ENCODE data around the gene MOAP1.
"Not testable (repeated sequence)": the region's sequence is repeated elsewhere in the genome, so short reads cannot be mapped to it uniquely, and the experiment has no call there.

Gene MOAP1

GRCh38 chr14:93185349-93185720 lies 638 bp upstream of the MOAP1 start:
- DNase-seq (ENCODE audit: low read depth in 3 of 3): no peak

DNA sequence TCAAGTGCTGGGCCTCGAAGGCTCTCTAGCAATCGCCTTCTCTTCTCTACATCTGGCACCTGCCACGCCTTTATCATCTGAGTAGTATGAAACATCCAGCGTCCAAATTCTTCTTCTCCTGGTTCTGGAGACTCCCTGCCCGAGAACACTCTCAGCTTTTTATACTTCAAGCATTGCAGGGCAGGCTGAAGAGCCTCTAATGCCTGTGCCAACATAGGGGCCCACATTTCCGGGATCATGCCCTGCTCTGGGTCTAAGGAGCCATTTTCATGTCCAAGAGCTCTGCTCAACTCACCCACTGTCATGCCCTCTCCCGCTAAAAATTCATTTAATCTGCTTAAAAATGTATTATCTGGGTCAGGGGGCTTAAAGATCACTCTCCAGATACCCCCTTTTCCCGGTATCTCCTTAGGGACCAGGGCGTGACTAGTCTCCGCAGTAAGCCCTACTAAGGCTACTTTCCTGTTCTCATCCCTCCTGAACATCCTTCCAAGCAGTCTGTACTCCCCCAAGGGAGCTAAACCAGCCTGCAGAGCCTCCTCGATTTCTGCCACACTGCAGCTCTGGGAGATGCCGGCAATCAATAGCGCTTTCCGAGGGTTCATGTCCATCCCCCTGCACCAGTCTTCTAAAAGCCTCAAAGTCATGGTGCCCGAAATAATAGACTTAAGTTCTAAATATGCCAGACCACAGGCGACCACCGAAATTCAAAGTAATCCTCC lies 940 bp downstream of the MOAP1 start:
- no peak for DNase-seq (ENCODE audit: low read depth in 3 of 3)

DNA sequence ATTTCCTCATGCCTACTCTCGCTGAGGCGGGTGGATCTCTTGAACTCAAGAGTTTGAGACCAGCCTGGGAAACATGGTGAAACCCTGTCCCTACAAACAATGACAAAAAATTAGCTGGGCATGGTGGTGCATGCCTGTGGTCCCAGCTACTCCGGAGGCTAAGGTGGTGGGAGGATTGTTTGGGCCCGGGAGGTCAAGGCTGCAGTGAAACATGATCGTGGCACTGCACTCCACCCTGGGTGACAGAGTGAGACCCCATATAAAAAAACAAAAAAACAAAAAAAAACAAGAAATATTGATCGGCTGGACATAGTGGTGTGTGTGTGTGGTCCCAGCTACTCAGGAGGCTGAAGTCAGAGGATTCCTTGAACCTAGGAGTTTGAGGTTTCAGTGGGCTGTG lies 9.2 kb downstream of the MOAP1 start:
- DNase-seq (ENCODE audit: low read depth in 3 of 3): no peak

- DNase-seq (ENCODE audit: low read depth in 3 of 3): not testable (repeated sequence)
These were observed 10.0 kb downstream of the MOAP1 start for GRCh38 chr14:93174731-93175130.

- no peak for DNase-seq (ENCODE audit: low read depth in 3 of 3)
These were observed 10.7 kb downstream of the MOAP1 start for GRCh38 chr14:93173943-93174395.

GRCh38 chr14:93171376-93171775 lies 13.3 kb downstream of the MOAP1 start:
- no peak for DNase-seq (ENCODE audit: low read depth in 3 of 3)

DNA sequence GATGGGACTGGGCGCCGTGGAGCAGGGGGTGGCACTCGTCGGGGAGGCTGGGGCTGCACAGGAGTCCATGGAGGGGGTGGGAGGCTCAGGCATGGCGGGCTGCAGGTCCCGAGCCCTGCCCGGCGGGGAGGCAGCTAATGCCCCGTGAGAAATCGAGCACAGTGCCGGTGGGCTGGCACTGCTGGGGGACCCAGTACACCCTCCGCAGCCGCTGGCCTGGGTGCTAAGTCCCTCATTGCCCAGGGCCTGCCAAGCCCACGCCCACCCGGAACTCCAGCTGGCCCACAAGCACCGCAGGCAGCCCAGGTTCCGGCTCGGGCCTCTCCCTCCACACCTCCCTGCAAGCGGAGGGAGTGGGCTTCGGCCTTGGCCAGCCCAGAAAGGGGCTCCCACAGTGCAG lies 14.6 kb downstream of the MOAP1 start:
- not testable (repeated sequence) for DNase-seq (ENCODE audit: low read depth in 3 of 3)

GRCh38 chr14:93169619-93170018 lies 15.1 kb downstream of the MOAP1 start:
- DNase-seq (ENCODE audit: low read depth in 3 of 3): not testable (repeated sequence)

DNA sequence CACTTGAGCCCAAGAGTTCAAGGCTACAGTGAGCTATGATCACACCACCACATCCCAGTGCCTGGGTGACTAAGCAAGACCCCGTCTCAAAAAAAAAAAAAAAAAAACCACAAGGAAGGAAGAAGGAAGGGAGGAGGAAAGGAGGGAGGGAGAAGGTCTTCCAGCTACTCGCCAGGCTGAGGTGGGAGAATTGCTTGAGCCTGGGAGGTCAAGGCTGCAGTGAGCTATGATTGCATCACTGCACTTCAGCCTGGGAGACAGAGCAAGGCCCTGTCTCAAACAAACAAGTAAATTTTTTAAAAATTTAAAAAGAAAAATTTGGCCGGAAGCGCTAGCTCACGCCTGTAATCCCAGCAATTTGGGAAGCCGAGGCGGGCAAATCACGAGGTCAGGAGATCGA lies 16.1 kb downstream of the MOAP1 start:
- not testable (repeated sequence) for DNase-seq (ENCODE audit: low read depth in 3 of 3)

DNA sequence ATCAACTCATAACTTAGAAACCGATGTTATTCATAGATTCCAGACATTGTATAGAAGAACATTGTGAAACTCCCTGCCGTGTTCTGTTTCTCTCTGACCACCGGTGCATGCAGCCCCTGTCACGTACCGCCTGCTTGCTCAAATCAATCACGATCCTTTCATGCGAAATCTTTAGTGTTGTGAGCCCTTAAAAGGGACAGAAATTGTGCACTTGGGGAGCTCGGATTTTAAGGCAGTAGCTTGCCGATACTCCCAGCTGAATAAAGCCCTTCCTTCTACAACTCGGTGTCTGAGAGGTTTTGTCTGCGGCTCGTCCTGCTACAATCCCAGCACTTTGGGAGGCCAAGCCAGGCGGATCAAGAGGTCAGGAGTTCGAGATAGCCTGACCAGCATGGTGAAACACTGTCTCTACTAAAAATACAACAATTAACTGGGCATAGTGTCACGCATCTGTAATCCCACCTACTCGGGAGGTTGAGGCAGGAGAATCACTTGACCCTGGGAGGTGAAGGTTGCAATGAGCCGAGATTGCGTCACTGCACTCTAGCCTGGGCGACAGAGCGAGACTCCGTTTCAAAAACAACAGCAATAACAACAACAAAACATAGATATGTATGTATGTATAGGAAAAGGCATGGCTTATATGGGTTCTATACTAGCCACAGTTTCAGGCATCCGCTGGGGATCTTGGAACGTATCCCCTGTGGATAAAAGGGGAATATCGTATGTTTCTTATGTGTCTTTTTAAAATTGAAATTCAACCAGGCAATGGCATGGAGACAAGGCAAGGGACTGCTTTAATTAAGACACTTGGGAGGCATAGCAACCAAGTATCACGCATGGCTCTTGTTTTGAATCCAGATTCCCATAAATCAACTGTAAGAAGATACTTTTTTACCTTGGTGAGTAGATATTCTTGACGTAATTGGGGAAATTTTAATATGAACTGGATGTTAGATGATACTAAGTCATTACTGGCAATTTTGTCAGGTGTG lies 19.1 kb downstream of the MOAP1 start:
- not testable (repeated sequence) for DNase-seq (ENCODE audit: low read depth in 3 of 3)

DNA sequence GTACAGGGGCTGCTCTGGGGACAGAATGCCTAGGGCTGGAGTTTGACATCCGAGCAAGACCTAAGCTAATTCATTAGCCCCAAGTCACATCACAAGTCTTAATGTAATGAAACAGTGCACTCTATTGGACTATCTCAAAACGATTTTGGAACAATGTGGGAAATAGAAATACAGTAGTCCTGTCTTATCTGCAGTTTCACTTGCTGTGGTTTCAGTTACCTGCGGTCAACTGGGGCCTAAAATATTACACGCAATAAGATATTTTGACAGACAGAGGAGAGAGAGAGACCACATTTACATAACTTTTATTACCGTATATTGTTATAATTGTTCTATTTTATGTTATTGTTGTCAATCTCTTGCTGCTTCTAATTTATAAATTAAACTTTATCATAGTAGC lies 21.1 kb downstream of the MOAP1 start:
- no peak for DNase-seq (ENCODE audit: low read depth in 3 of 3)

GRCh38 chr14:93161411-93161940 lies 23.2 kb downstream of the MOAP1 start:
- DNase-seq (ENCODE audit: low read depth in 3 of 3): no peak

DNA sequence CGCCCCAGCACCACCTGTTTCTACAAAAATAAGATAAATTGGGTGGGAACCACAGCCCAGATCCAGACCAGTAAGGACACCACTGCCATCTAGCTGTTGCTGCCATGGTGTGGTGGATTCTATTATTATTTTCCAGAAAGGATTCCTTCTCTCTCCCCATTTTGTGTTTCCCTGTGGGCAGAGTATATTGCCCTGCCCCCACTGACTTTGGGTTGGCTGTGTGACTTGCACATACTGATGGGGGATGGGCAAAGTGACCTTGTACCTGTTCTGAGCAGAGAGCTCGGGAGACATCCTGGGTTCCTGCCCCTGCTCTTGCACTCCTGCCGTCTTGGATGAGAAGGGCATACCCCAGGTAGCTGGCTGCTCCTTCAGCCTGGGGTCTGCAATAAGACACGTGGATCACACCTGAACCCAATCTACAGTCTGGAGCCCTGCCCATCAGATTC lies 24.3 kb downstream of the MOAP1 start:
- DNase-seq (ENCODE audit: low read depth in 3 of 3): no peak

DNA sequence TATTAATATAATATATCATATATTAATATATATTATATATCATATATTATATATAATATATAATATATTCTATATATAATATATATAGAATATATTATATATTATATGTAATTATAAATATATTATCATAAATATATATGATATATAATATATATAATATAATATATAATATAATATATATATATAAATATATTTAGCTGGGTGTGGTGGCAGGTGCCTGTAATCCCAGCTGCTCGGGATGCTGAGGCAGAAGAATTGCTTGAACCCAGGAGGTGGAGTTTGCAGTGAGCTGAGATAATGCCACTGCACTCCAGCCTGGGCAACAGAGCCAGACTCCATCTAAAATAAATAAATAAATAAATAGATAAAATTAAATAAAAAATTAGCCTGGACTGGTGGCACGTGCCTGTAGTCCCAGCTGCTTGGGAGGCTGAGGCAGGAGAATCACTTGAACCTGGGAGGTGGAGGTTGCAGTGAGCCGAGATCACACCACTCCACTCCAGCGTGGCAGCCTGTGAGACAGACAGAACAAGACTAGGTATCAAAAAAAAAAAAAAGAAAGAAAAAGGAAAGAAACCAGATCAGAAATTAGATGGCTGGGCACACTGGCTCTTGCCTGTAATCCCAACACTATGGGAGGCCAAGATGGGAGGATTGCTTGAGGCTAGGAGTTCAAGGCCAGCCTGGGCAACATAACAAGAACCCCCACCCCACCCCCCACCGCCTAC lies 24.9 kb downstream of the MOAP1 start:
- DNase-seq (ENCODE audit: low read depth in 3 of 3): not testable (repeated sequence)

GRCh38 chr14:93158349-93158748 lies 26.3 kb downstream of the MOAP1 start:
- not testable (repeated sequence) for DNase-seq (ENCODE audit: low read depth in 3 of 3)

GRCh38 chr14:93156693-93157369 lies 27.9 kb downstream of the MOAP1 start:
- DNase-seq (ENCODE audit: low read depth in 3 of 3): no peak

- DNase-seq (ENCODE audit: low read depth in 3 of 3): no peak
These were observed 29.0 kb downstream of the MOAP1 start for GRCh38 chr14:93155667-93156066.

GRCh38 chr14:93153121-93153520 lies 31.6 kb downstream of the MOAP1 start:
- no peak for DNase-seq (ENCODE audit: low read depth in 3 of 3)

GRCh38 chr14:93150227-93151208 lies 34.2 kb downstream of the MOAP1 start:
- DNase-seq (ENCODE audit: low read depth in 3 of 3): no peak

DNA sequence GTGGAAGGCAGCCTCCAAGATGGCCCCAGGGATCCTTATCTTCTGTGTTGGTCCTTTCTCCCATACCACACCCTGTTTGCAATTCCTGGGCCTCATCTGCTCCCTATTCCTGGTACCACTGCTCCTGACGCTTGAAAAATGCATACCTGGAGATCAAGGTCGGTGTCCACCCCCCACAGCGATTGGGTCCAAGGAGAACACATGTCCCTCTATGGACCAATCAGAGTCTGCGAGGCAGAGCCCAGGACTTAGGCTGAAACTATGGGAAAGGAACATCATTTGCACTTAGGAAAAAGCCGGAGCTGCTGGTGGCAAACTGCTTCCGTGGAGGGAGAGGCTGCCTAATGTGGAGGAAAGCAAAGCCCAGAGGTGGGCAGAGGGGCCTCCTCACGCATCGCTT lies 35.7 kb downstream of the MOAP1 start:
- no peak for DNase-seq (ENCODE audit: low read depth in 3 of 3)
